Smooth muscle cell (in vitro differentiated cells): ENCODE measurements around the gene NRF1. TPM values are rescaled to one million over a fixed set of nuclear protein-coding genes. Genes with fewer than 3 reads are reported as not detected.

ENCODE experiments used
- DNase-seq: peaks from one replicate; lab custom pipeline; 2025; ENCODE audit not compliant: unreplicated experiment; lab: John Stamatoyannopoulos, UW
- H2AFZ ChIP-seq: fragments of 200-600 bp; sonication (generic); 2 replicates; pipeline ENCODE4 v1.6.0; 2016; ENCODE audit warnings: antibody characterized with exemption, low read depth, mild to moderate bottlenecking
- H3F3A ChIP-seq: fragments of 200-600 bp; sonication (generic); 2 replicates; pipeline ENCODE4 v1.6.0; 2017; ENCODE audit warnings: antibody characterized with exemption, low read depth
- H3K27ac ChIP-seq: fragments of 200-600 bp; sonication (generic); 2 replicates; pipeline ENCODE4 v1.5.1; 2016; ENCODE audit warnings: low read depth, mild to moderate bottlenecking
- H3K27me3 ChIP-seq: fragments of 200-600 bp; sonication (generic); 2 replicates; pipeline ENCODE4 v1.6.1; 2016; ENCODE audit warnings: low read depth, mild to moderate bottlenecking
- H3K36me3 ChIP-seq: fragments of 200-600 bp; sonication (generic); 2 replicates; pipeline ENCODE4 v1.5.1; 2016; ENCODE audit warnings: low read depth
- H3K4me1 ChIP-seq: fragments of 200-600 bp; sonication (generic); 2 replicates; pipeline ENCODE4 v1.5.1; 2016; ENCODE audit warnings: low read depth
- H3K4me2 ChIP-seq: fragments of 200-600 bp; sonication (generic); 2 replicates; pipeline ENCODE4 v1.6.0; 2016; ENCODE audit warnings: mild to moderate bottlenecking
- H3K4me3 ChIP-seq: fragments of 200-600 bp; sonication (generic); 2 replicates; pipeline ENCODE4 v1.5.1; 2016; ENCODE audit warnings: mild to moderate bottlenecking
- H3K79me2 ChIP-seq: fragments of 200-600 bp; sonication (generic); 2 replicates; pipeline ENCODE4 v1.6.0; 2016; ENCODE audit warnings: low read depth, mild to moderate bottlenecking
- H3K9ac ChIP-seq: fragments of 200-600 bp; sonication (generic); 2 replicates; pipeline ENCODE4 v1.6.0; 2016; ENCODE audit warnings: low read depth
- H3K9me3 ChIP-seq: fragments of 200-600 bp; sonication (generic); replicated peaks from 2 replicates; pipeline ENCODE4 v1.5.1; 2016; ENCODE audit warnings: low read depth
- H4K20me1 ChIP-seq: fragments of 200-600 bp; sonication (generic); 2 replicates; pipeline ENCODE4 v1.6.0; 2016; ENCODE audit warnings: low read depth
- WGBS: methylation state at CpG from one replicate; pipeline ENCODE4 v1.1.7; 2016; ENCODE audit warnings: low lambda C conversion rate; 5-methylcytosine and 5-hydroxymethylcytosine counted together
- polyA plus RNA-seq: library from polyadenylated mRNA; unstranded; fragments of >200 nt; fragmentation: Nextera tagmentation; extraction: Ambion mirVana; gene quantifications from 2 replicates; pipeline ENCODE4 v1.2.1, GENCODE V29; 2016
- total RNA-seq: library from RNA; depleted of rRNA; stranded (reverse); fragments of >200 nt; gene quantifications from 2 replicates; pipeline ENCODE4 v1.2.3, GENCODE V29; 2014
- TF ChIP-seq, protein P1 (sequence below): fragments of 200-600 bp; sonication (generic); IDR thresholded peaks from 2 replicates; pipeline ENCODE4 v1.5.1; 2017; ENCODE audit warnings: borderline replicate concordance, mild to moderate bottlenecking, antibody characterized with exemption; ENCODE audit not compliant: insufficient read depth, poor library complexity, severe bottlenecking

NRF1 gene
- total and polyA plus RNA-seq, 2 experiments from 2014 or later, result 8.9 to 13.4 TPM

- H3K4me2 ChIP-seq, result no peak overlapping the region
- H3K4me1 ChIP-seq, result no peaks in the 10 kb centered on the region
- H3F3A ChIP-seq, result no peaks in the 10 kb centered on the region
- H3K4me3 ChIP-seq, result no peak overlapping the region
- H3K79me2 ChIP-seq, result no peaks in the 10 kb centered on the region
- no peaks in the 10 kb centered on the region for H4K20me1 ChIP-seq
- 87% methylated on average over 12 of the region's 13 CpGs for WGBS
- no peaks in the 10 kb centered on the region for H3K27me3 ChIP-seq
- DNase-seq, result no peak
- no peak overlapping the region for H3K27ac ChIP-seq
- no peak overlapping the region for H3K9ac ChIP-seq
- H3K36me3 ChIP-seq, result no peaks in the 10 kb centered on the region
- TF ChIP-seq, protein P1, sequence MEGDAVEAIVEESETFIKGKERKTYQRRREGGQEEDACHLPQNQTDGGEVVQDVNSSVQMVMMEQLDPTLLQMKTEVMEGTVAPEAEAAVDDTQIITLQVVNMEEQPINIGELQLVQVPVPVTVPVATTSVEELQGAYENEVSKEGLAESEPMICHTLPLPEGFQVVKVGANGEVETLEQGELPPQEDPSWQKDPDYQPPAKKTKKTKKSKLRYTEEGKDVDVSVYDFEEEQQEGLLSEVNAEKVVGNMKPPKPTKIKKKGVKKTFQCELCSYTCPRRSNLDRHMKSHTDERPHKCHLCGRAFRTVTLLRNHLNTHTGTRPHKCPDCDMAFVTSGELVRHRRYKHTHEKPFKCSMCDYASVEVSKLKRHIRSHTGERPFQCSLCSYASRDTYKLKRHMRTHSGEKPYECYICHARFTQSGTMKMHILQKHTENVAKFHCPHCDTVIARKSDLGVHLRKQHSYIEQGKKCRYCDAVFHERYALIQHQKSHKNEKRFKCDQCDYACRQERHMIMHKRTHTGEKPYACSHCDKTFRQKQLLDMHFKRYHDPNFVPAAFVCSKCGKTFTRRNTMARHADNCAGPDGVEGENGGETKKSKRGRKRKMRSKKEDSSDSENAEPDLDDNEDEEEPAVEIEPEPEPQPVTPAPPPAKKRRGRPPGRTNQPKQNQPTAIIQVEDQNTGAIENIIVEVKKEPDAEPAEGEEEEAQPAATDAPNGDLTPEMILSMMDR, result no peak
- no peak overlapping the region for H2AFZ ChIP-seq
- H3K9me3 ChIP-seq, result no peaks in the 10 kb centered on the region
Measured at GRCh38 chr7:129799350-129799955, 187.9 kb downstream of the NRF1 start.

GRCh38 chr7:129800901-129801300 is 189.4 kb downstream of the NRF1 start:
- 85% methylated on average over 7 of the region's 7 CpGs for WGBS
- Histone ChIP-seq H3K9ac (no peak overlapping the region), H3K79me2 (no peaks in the 10 kb centered on the region), H3K4me2 (no peak overlapping the region), H3K9me3 (no peaks in the 10 kb centered on the region), H3F3A (no peaks in the 10 kb centered on the region), H3K27me3 (no peaks in the 10 kb centered on the region), H2AFZ (no peak overlapping the region), H3K27ac (no peak overlapping the region), H3K4me3 (no peak overlapping the region), H4K20me1 (no peaks in the 10 kb centered on the region), H3K36me3 (no peaks in the 10 kb centered on the region), H3K4me1 (no peaks in the 10 kb centered on the region)
- TF ChIP-seq, protein P1, result no peak
- DNase-seq, result no peak

- H3K4me1 ChIP-seq, result no peaks in the 10 kb centered on the region
- TF ChIP-seq, protein P1, result no peak
- H3K9me3 ChIP-seq, result no peaks in the 10 kb centered on the region
- no peak overlapping the region for H3K27ac ChIP-seq
- no peaks in the 10 kb centered on the region for H3K27me3 ChIP-seq
- no peaks in the 10 kb centered on the region for H4K20me1 ChIP-seq
- no peak overlapping the region for H2AFZ ChIP-seq
- 75% methylated on average over 5 of the region's 5 CpGs for WGBS
- no peaks in the 10 kb centered on the region for H3K79me2 ChIP-seq
- H3K9ac ChIP-seq, result no peak overlapping the region
- no peaks in the 10 kb centered on the region for H3K36me3 ChIP-seq
- no peak overlapping the region for H3K4me3 ChIP-seq
- no peaks in the 10 kb centered on the region for H3F3A ChIP-seq
- H3K4me2 ChIP-seq, result no peak overlapping the region
- no peak for DNase-seq
Measured at GRCh38 chr7:129801882-129802281, 190.4 kb downstream of the NRF1 start.

DNA sequence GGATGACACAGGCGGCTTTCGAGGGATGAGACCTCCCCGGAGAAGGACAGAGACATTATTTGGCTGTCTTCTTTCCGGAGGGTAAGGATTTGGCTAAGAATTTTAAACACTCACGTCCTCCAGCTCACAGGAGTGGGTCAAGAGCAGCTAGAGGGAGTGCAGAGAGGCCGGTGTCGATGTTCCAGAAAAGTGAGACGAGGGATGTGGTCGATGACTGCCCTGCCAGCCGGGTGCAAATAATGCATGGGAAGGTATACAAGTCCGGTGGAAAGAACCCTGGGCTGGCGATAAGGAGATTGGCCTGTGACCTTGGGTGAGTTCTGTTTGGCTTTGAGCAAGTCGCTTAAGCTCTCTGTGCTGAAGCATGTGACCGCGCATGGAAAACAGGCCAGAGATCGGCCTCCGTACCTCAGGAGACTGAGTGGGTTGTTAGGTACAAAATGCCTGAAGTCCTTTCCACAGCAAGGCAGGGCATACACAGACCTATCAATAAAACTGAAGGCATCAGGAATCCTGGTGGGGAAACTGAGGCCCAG is 192.1 kb downstream of the NRF1 start:
- WGBS, result 91% methylated on average over 17 of the region's 17 CpGs
- Histone ChIP-seq H3K79me2 (no peaks in the 10 kb centered on the region), H3K27ac (no peak overlapping the region), H3K36me3 (no peaks in the 10 kb centered on the region), H4K20me1 (no peaks in the 10 kb centered on the region), H3K4me2 (no peak overlapping the region), H3K27me3 (no peaks in the 10 kb centered on the region), H3F3A (no peaks in the 10 kb centered on the region), H3K9me3 (no peaks in the 10 kb centered on the region), H3K4me1 (no peaks in the 10 kb centered on the region), H3K4me3 (no peak overlapping the region), H3K9ac (no peak overlapping the region), H2AFZ (no peak overlapping the region)
- DNase-seq, result no peak
- TF ChIP-seq, protein P1, result no peak
